HG02798 (cell line): ENCODE measurements around the gene ADAM30.

Experiments used
- ATAC-seq: cut with Tn5 transposase; IDR thresholded peaks from one replicate; pipeline ENCODE4 v1.9.1; 2021; ENCODE audit warnings: mild to moderate bottlenecking; ENCODE audit not compliant: unreplicated experiment, poor library complexity

The ADAM30 gene

GRCh38 chr1:119896303-119896702, at the start of gene ADAM30:
Gene ADAM30 (minus strand): TSS chr1:119896515. CDS start chr1:119896336, 179 bp downstream.
- no peak for ATAC-seq

- ATAC-seq = no peak
These were observed 46.9 kb upstream of the ADAM30 start for GRCh38 chr1:119943216-119943615.

DNA sequence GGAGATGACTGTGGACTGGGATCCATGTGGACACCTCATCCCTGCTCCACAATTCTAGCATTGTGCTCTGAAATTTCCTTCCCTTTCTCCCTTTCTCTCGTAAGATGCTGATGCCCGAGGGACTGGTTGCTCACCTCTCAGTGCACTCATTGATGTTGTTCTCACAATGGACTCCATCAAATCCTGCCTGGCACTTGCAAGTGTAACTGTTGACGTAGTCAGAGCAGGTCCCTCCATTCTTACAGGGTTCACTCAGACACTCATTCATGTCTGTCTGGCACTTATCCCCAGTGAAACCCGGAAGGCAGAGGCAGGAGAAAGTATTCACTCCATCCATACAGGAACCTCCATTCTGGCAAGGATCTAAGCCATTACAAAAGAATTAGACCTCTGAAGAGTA, 45.1 kb upstream of the ADAM30 start:
- no peak for ATAC-seq

DNA sequence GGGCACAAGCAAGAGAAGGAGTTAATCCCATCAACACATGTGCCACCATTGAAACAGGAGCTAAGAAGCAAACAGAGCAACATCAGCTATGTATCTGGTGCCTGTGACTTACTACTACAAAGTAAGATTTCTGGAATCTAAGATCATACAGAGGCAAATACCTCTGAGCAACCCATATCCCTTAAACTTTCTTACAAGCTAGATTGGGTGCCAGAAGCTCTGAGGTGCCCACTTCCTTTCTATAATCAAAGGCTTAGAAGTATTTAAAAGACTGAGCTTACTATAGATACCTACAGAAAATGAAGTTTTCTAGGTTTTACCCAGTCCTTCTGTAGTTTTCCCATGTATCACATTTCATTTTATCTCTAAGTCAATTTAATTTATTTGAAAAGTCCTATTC, 44.4 kb upstream of the ADAM30 start:
- ATAC-seq = no peak

GRCh38 chr1:119937198-119937597, 40.9 kb upstream of the ADAM30 start:
- no peak for ATAC-seq

- no peak for ATAC-seq
These were observed 39.6 kb upstream of the ADAM30 start for GRCh38 chr1:119935915-119936314.

DNA sequence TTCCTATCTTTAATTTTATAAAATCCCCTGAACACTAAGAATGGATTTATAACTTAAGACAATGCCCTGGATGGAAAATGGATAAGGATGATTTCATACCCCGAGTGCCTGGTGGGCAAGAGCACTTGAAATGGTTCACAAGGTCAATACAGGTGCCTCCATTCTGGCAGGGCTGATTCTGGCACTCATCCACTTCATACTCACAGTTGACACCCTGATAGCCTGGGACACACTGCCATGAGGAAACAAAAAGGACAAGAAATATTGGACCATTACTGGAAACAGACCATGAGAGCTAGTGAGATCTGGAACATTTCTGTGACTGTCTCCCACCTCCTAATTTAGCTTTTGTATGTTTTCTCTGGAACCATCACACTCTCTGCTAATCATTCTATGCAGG, 39.1 kb upstream of the ADAM30 start:
- ATAC-seq = no peak

DNA sequence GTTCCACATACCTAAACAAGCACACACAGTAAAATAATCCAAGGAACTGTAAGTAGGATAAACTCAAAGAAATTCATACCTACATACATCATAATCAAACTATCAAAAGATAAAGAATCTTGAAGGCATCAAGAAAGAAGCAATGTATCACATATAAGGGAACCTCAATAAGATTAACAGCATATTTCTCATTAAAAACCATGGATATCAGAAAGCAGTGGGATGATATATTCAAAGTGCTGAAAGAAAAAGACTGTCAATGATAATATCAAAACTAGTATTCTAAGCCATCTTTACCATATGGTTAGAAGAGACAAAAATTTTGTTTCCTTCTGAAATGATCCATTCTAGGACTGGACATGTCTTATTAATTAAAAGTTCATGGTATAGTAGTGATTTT, 37.1 kb upstream of the ADAM30 start:
- no peak for ATAC-seq

DNA sequence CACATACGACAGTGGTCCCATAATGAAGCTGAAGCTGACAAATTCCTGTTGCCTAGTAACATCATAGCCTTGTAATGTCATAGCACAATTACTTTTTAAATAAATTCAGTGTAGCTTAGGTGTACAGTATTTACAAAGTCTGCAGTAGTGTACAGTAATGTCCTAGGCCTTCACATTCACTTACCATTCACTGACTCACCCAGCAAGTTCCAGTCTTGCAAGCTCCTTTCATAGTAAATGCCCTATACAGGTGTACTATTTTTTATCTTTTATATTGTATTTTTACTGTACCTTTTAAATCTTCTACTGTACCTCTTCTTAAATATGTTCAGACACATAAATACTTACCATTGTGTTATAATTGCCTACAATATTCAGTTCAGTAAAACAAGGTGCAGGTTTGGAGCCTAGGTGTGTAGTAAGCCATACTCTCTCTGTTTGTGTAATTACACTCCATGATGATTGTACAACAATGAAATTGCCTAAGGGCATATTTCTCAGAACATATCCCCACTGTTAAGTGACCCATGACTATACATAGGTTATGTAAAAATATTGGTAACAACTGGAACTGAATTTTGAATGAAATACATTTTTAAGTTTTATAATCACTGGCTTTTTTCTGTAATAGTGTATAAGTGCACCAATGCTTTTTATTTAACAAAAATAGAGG, 33.5 kb upstream of the ADAM30 start:
- ATAC-seq = no peak

DNA sequence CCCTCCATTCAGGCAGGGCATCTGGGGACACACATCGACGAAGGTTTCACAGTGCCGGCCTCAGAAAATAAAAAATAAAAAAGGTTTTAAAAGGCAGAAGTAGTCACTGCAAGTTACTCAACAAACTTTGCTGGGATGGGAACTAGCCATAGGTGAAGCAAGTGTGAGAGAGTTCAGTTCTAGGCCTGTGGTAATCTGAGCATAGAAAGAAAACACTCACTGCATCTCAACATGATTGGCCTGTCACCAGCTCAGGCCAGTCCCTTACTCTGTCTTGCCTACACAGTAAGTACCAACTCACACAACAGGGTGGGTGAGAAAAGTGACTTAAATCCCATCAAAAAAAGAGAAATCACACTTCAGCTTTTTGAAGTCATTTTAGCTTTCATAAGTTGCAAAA, 30.2 kb upstream of the ADAM30 start:
- ATAC-seq = no peak

DNA sequence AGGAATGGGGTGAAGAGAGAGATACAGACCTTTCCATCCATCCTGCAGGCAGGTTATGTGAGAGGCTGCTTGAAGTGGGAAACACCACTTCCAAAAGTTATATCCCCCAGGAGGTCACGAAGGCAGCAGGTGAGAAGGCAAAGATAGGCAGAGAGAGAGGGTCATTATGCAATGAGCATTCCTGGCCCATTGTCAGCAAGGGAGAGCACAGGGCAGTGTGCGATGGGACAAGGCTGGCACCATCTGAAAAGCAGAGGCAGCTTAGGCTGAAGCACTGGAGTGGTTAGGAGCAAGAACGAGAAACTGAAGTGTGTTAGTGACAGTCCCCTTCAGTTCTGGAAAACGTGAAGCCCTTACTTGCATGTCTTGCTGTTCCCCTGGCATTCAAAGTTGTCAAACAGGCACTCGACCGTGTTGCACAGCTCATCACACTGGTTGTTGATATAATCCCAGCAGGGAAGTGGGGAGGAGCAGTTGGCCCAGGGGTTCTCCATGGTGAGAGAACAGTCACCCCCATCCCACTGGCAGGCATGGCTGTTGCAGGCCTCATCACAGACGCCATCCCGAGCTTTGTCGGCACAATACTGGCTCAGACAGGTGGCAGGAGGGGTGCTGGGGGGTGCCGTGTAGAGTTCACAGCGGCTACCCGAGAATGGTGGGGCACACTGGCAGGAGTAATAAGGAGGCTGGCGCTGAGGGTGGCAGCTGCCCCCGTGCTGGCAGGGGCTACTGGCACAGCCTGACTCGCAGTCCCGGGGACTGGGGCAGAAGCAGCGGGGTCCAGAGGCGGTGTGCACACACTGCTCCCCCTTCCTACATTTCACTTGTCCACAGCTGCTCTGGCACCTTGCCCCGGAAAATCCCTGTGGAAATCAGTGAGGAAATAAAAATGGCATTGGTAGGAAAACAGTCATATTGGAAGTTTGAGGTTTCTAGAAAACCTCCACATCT, 28.9 kb upstream of the ADAM30 start:
- ATAC-seq = no peak

DNA sequence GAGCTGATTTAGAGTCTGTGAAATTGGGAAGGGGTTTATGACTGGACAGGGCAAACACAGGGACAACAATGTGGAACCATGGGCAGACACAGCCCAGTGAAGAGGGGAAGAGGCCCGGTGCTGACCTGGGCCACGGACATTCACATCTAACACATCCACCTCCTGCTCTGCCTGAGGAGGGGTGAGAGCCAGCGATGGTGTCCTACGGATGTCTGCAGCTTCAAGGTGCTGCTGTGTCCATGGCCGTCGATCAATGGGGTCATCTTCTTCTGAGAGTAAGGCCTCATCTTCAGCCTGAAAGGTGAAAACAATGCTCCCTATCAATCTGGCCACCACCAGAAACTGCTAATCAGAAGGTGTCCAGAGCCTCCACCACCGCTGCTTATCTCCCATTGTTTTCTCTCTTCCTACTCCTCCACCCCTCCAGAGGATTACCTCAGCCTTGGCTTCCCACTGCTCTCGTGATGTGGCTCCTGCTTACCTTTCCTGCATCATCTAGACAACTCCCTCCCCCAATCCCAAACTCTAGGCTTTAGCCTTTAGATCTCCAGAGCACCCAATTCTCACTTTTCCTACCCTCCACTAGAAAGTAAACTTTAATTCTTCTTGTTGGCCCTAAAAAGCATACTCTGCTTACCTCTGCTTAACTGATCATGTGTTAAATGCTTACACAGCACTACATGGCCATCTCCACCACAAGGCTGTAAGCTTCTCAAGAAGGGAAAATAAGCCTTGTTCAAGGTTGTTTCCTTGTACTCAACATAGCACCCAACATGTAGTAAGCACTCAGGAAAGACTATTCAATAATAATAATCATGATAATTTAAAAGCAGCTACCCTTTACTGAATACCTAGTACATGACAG, 24.0 kb upstream of the ADAM30 start:
- no peak for ATAC-seq

DNA sequence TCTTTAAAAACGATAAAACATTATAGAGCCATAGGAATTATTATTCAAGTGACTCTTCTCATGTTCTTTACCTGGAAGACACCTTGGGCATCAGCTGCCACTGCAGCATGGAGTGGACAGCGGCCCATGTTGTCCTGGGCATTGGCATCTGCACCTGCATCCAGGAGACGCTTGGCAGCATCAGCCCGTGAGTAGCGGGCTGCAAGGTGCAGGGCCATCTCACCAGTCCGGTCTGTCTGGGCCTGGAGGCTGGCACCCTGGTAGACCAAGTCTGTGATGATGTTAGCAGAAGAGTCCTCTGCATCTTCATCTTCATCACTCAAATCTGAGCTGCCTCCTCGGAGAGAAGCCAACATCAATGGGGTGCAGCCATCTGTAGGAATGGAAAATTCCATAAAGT, 22.9 kb upstream of the ADAM30 start:
- ATAC-seq = no peak

DNA sequence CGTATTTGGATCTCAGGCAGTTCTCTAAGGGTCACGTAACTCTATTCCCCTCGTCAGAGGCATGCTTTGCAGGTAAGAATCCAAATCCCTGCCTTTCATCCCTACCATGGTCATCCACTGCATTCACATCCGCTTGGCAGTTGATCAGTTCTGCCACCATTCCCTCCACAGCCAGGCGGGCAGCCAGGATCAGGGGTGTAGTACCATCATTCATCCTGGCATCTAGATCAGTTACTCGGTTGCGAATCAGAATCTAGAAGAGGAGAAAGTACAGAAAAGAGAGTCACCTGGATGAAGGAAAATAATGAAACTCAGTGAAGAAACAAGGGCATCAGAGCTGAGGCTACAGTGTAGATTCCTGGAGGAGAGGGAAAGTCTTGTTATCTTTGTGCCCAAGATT, 22.0 kb upstream of the ADAM30 start:
- ATAC-seq = no peak

DNA sequence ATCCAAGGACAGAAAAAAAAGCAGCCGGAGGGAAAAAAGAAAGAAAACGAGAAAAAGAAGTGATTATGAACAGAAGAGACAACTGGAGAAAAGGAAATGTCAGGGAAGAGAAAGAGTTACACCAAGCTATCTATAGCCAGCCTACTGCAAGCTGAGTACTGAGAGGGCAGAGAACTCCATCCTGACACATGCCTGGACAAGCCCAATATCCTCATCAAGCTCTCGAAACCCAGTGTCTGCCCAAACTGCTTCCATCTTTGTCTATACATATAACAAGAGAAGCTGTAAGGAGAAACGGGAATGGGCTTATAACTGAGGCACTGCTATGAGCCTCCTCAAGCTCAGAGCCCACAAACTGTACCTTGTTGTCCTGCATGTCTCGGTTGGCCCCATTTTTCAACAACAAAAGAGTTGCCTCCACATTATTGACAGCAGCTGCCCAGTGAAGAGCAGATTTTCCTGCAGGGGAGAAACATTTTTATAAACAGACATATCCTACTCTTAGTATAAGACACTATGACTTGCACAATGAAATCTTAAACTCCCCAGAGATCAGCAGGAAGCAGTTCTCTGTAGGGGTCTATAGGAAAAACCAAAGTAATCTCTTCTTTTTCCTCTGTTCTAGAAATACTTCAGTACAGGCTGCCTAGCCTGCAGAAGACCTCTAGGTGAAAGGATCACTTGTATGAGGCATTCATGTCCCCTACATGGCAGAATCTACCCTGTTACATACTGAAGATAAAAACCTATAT, 21.2 kb upstream of the ADAM30 start:
- no peak for ATAC-seq

DNA sequence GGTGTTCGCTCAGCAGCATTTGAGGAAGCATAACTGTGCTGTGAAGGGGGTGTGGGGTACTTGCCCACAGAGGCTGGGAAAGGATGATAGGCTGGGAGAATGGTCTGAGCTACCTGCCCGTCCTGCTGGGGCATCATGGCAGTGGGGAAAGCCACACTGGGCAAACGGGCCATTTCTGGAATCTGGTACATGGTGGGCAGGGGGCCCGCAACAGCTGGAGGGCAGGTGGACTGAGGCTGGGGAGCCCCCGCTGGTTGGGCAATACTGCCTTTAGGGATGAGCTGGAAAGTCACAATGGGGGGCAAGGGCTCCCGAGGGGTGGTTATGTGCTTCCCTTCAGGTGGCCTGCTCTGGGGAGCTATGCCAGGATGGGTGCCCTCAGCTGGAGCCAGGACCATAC, 19.2 kb upstream of the ADAM30 start:
- no peak for ATAC-seq

DNA sequence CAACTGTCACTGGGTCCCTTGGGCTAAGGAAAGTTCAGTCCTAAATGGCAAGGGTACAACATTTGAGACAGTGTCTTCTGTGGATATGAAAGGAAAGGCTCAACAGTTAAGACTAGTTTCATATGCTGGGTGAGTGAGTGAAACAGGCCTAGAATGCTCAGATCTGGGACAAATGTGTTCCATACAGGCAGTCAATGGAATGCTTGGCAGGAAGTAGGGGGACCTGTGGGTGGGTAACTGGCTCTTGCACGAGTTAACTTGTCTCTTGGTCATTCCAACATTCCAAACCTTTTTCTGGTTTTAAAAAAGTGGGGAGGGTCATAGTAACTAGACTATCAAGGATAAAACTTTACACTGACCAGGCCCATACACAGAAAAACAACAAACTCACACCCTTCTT, 17.8 kb upstream of the ADAM30 start:
- no peak for ATAC-seq

DNA sequence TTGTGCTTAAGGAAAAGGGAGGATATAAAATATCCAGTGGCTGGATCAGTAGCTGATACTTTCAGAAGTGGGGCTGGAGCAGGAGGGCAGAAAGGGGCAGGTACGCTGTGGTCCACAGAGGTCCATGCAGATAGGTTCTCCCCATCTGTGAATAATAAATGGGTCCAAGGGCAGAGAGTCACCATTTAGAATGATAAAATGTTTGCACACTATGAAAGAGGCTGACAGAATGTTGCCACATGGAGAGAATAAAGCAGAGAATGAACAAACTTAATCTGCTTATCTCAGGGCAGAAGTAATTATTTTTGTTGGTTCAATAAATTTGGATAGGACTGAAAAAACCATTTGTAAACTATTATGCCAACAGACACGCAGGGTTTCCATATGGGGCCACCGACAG, 16.6 kb upstream of the ADAM30 start:
- no peak for ATAC-seq

- ATAC-seq = no peak
These were observed 15.5 kb upstream of the ADAM30 start for GRCh38 chr1:119911775-119912174.

DNA sequence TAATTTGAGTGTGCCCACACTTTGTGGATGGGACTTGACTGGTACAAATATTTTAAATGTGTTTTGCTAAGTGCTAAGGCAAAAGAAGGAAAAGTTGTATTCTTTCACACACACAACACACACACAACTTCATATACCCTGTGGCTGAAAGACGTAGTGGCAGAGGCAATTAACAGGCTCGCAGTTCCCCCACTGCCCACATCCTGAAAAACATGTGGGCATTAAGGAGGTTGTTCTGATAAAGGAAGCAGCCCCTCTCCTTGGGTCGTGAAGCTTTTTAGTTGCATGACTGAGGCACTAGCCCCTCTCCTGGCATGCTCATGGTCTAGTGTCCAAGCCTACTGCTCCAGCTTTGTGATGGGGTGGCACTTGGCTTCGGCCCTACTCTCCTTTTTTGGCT, 14.3 kb upstream of the ADAM30 start:
- no peak for ATAC-seq
